H54 (cell line): ENCODE data around the gene EDA2R.

Source experiments
- DNase-seq: peaks from one replicate; pipeline ENCODE4 v3.0.0; 2011; ENCODE audit warnings: low spot score, mixed read lengths; ENCODE audit not compliant: insufficient read length
- FAIRE-seq: peaks from 3 replicates; lab custom pipeline; 2011; peaks lifted over from hg19 to GRCh38; lab: Jason Lieb, UNC
- POLR2A ChIP-seq: IDR thresholded peaks from 2 replicates; pipeline ENCODE4 v1.6.1; 2011; ENCODE audit warnings: low read depth, mild to moderate bottlenecking, low read length

Gene EDA2R, protein sequence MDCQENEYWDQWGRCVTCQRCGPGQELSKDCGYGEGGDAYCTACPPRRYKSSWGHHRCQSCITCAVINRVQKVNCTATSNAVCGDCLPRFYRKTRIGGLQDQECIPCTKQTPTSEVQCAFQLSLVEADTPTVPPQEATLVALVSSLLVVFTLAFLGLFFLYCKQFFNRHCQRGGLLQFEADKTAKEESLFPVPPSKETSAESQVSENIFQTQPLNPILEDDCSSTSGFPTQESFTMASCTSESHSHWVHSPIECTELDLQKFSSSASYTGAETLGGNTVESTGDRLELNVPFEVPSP

DNA sequence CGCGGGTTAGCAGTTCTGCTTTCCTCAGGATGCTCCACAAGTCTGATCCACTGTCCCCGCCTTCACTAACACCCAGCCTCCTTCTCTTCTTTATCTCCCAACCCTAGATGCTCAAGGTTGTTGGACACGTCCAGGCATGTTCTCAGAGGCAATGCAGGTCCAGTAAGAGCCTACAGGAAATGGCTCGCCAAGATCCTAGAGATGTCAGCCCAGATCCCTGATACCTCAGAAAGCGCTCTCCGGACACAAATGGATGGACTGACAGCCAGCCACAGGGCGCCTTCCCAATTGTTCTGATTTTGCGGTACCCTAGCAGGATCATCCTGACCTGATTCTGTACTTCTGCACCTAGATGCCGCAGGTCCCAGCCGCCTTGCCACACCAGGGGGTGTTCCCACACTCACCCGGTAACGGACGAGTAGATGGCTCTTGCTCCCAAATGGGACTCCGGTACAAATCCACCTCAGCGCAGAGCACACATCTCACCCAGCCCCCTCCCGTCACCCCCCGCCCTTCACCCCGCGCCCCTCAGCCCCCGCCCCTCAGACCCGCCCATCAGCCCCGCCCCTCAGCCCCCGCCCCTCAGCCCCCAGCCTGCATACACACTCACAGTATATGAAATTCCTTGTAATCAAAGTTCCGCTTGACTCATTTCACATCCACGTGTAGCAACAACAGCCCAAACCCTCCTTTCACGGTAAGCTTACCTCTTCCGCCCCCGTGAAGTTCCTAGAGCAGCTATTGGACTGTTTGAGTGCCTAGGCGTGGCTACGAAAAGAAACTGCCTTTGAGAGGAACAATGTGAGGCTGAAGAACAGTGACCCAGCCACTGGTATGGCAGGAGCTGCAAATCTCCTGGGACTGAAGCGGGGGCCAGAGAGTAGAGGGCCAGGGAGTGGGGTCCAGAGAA, at the start of gene EDA2R:
EDA2R (minus strand) TSS at position 488 of the 910 bp plus-strand sequence. CDS start 23,058 bp downstream, outside the sequence.
- peak; percentile 36; the same call in 1 of the 2 replicates for TF ChIP-seq POLR2A
- DNase-seq (peak; percentile 47), FAIRE-seq (peak; percentile 95)

DNA sequence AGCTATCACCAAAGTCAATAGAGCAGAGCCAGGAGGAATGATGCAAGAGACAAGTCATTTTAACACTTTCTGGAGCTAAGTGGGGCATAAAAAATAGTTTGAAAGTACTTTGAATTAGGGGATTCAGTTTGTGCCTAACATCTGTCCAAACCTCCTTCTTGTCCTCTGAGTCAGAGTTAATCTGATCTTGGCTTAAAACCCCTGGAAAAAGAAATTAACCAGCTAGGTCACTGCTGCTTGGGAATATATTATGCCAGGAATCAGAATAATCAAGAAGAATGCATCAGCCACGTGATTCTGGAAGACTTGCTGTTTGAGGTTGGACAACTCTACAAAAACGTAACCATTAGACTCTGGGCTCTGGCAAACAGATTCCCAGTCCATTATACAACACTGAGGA, 45.3 kb upstream of the EDA2R start:
- no peak for TF ChIP-seq POLR2A
- DNase-seq: no peak
- no peak for FAIRE-seq

DNA sequence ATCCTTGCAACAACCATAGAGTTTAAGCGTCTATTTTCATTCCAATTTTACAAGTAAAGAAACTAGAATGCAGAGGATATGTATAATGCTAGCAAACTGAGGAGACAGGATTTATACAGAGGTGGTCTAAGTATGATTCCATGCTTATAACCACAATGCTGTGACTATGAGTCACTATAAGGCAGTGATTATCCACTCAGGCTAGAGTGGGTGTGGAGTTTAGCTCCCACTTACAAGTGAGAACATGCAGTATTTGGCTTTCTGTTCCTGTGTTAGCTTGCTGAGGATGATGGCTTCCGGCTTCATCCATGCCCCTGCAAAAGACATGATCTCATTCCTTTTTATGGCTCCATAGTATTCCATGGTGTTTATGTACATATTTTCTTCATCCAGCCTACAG, 41.6 kb upstream of the EDA2R start:
- FAIRE-seq (no peak), DNase-seq (no peak)
- TF ChIP-seq POLR2A: no peak

DNA sequence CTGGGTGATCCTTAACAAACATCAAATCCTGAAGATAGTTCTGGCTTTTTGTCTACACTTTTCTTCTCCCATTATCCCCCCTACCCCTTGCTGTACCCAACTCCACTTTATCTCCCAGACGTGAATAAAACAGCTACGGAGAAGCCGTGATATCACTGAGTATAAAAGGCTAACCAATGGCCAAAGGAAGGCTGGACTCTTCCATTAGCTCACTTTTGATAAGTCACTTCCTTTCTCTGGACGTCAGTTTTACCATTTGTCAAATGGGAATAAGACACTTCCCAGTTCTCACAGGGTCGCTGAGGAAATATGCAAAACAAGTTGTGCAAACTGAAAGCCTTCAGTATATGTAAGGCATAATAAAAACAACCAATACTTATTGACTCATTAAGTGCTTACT, 38.6 kb upstream of the EDA2R start:
- DNase-seq (no peak), FAIRE-seq (no peak)
- TF ChIP-seq POLR2A: no peak

DNA sequence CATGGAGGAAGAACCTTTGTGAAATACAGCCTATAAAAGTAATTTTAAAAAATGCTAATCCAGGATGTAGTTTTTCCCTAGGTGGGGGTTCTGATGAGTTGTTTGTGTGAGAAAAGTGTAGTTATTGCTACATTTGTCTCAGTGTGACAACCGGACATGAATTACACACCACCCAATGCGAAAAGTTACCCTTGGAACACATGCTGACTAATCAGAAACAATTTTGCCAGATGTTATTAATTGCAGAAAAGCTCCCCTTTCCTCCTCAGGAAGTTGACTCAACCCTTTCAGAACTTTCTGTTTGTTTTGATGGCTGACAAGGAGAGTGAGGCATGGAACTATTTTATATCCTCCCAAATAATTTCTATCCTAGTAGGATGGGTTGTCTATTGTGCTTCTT, 38.1 kb upstream of the EDA2R start:
- TF ChIP-seq POLR2A: no peak
- DNase-seq (no peak), FAIRE-seq (peak; percentile 88)

DNA sequence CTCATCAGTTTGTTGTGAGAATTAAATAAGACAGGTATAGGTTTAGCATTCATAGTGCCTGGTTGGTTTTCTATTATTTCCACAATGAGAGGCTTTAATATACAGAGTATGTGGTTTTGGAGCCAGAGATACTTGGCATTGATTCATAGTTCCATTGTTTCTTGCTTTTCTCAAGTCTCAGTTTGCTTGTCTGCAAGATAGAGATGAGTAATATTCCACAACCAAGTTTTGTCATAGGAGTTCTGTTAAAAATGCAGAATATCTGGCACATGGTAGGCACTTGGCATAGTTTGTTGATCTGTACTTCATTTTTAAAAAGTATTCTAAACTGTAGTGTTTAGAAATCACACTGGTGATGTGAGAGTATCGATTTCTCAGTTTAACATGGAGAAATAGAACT, 37.5 kb upstream of the EDA2R start:
- TF ChIP-seq POLR2A: no peak
- DNase-seq (no peak), FAIRE-seq (no peak)

DNA sequence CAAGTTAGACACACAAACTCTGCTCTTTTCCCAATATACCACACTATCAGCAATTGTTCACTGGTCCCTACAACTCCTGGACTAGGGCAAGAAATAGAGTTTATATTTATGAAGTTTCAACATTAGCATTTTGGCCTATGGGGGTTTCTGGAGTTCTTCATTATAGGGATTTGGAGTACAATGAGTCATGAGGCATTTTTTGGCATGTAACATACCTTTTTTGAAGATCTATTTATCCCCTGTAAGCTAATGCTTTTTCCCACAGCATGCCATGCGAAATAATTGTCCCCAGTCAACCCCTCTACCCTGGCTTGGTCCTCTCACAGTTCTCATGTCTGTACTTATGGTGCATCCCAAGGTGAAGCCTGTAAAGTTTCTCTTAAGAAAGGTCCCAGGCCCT, 36.7 kb upstream of the EDA2R start:
- DNase-seq: no peak
- no peak for TF ChIP-seq POLR2A
- no peak for FAIRE-seq

DNA sequence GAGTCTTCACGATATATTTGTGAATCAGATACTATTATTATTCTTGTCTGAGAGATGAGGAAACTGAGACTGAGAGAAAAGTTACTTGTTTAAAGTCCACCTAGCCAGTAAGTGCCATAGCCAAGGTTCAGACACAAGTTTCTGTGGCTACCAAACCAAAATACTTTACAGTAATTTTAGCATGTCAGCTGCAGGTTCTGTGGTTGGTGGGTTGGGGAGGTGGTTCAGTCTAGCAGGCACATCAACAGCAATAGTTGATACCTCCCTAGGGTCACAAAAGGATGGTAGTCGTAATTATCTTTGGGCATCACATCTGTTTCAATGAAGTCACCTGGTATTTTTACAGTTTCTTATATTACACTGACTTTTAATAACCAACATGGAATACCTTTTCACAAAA, 35.6 kb upstream of the EDA2R start:
- TF ChIP-seq POLR2A: no peak
- no peak for FAIRE-seq
- no peak for DNase-seq

DNA sequence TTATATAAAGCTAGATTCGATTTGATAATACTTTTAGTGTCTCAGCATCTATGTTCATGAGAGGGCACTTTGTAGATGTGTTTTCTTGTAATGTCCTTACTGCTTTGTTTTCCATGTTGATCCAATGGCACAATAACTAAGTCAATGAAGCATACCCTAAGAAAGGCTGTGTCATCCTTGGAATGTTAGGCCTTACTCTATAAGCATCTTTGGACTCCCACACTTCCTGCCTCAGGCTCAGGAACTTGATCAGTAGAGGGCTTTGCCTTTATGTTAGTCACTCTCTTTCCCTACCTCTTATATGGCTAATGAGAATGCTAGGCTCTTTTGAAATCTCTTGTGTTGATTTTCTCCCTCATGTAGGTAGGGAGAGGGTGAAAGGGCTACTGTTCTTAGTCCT, 33.2 kb upstream of the EDA2R start:
- no peak for TF ChIP-seq POLR2A
- FAIRE-seq (no peak), DNase-seq (no peak)

DNA sequence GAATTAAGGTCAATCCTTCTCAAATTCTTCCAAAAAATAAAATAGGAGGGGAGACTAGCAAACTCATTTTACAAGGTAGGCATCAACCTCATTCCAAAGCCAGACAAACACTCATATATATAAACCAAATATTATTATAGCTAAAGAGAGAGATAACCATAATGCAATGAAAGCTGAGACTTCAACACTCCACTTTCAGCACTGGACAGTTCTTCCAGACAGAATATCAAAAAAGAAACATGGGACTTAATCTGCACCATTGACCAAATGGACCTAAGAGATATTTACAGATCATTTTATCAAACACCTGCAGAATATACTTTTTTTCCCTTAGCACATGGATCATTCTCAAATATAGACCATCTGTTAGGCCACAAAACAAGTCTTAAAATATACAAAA, 15.5 kb upstream of the EDA2R start:
- DNase-seq: no peak
- TF ChIP-seq POLR2A: no peak
- FAIRE-seq: no peak

DNA sequence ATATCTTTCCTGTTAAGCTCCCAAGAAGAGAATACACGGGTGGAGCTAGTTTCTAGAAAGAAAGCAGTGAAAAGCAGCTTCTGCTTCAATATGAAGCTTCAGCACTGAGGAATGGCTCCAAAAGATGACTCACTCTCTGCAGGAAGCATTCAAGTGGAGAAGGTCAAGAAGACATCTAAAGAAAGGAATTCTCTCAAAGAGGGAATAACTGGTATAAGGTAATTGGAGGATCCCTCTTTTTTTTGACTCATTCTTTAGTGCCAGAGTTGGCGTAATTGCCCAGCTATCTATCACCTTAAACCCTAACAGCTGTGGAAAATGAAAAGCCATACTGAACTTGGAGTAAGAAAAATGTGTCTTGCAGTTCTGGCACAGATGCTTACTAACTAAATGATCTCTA, 3.5 kb downstream of the EDA2R start:
- FAIRE-seq (peak; percentile 33), DNase-seq (no peak)
- TF ChIP-seq POLR2A: no peak

DNA sequence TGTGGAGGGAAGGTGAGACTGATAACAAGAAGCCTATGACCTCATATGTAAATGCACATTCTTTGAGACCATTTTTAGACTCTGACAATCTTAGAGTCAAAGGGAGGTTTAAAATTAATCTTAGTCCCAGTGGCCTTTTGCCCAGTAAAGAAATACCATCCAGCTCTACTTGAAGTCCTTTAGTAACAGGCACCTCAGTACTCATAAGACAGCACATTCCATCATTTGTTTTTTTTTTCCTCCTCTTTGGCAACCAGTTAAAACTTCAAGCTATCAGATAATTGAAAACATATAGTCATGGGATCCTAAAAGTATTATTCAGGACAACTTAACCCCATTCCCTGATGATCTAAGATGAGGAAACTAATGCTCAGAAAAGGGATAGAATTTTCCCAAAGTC, 4.6 kb downstream of the EDA2R start:
- FAIRE-seq (no peak), DNase-seq (no peak)
- TF ChIP-seq POLR2A: no peak

DNA sequence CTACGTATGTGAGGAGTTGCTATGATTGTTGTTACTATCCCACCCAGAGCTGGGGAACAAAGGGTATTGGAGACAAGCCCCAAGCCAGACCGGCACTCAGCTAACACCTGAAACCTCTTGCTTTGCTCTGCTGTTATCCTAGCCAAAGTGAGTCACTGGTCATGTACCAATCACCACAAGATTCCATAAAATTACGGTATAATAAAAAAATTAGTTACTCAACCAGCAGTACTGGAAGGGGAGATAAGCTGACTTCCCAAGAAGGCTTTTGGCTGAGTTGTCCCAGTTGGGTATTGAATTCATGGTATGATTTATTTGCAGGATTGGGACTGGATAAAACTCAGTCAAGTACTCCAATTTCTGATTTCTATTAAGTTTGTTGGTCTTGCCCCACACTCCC, 5.3 kb downstream of the EDA2R start:
- TF ChIP-seq POLR2A: no peak
- FAIRE-seq: peak; percentile 77

DNA sequence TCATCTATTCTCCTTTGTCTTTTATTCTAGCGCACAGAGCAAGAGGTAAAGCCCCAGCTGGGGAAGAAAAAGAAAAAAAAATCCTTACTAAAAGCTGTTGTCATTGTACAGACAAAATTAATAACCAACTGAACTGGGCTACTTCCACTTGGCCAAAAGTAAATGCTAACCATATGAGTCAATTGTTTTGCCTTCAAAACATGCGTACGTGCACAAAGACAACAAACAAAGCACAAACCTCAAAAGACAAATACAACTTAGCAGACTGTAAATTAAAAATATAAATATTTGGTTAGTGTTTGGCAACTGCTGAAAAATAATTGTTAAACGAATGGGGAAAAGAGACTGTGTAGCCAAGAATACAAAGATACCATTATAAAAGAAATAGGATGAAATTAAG, 5.9 kb downstream of the EDA2R start:
- FAIRE-seq (no peak), DNase-seq (no peak)
- no peak for TF ChIP-seq POLR2A

More for the DNA sequence above, 5.3 kb downstream of the EDA2R start:
- no peak for DNase-seq
